Gastrocnemius medialis (tissue), 4 donors: ENCODE results near the gene PSD4.

Experiments used
- POLR2A ChIP-seq, 2 donors: fragments of 450-650 bp; IDR thresholded peaks; one replicate each; pipeline ENCODE4 v1.6.1; 2017; ENCODE audit warnings: antibody characterized with exemption in 2 of 2, mild to moderate bottlenecking in 2 of 2, moderate library complexity in 2 of 2
- TF ChIP-seq, protein P1 (sequence below), 5 experiments: fragments of 450-650 bp in 3 of 5; fragments of 200-600 bp in 2 of 5; sonication (generic) in 2 of 5; IDR thresholded peaks in 4 of 5; conservative IDR thresholded peaks in 1 of 5; 1 replicate in 4 of 5; 2 replicates in 1 of 5; pipeline ENCODE4 v1.5.1; 2016 to 2019; ENCODE audit warnings: antibody characterized with exemption in 5 of 5, mild to moderate bottlenecking in 3 of 5, moderate library complexity in 3 of 5

DNA sequence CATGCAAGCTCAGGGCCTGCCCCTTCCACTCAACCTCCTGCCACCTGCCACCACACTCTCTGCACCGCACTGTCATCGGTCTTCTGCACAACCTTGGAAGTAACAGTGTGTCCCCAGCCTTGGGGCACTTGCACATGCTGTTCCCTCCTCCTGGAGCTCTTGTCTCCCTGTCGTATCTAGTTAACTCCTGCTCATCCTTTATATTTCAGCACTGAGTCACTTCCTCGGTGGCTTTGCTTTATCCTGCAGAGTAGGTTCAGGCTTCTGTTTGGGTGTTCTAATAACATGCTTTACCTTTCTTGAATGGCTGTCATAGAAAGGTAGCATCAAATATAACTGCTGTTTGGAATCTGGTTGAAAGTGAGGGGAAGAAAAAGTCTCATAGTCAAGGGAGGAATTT lies 79.7 kb downstream of the PSD4 start:
- TF ChIP-seq POLR2A (IDR thresholded peaks at IDR 0.05) = no peak
- TF ChIP-seq, protein P1, sequence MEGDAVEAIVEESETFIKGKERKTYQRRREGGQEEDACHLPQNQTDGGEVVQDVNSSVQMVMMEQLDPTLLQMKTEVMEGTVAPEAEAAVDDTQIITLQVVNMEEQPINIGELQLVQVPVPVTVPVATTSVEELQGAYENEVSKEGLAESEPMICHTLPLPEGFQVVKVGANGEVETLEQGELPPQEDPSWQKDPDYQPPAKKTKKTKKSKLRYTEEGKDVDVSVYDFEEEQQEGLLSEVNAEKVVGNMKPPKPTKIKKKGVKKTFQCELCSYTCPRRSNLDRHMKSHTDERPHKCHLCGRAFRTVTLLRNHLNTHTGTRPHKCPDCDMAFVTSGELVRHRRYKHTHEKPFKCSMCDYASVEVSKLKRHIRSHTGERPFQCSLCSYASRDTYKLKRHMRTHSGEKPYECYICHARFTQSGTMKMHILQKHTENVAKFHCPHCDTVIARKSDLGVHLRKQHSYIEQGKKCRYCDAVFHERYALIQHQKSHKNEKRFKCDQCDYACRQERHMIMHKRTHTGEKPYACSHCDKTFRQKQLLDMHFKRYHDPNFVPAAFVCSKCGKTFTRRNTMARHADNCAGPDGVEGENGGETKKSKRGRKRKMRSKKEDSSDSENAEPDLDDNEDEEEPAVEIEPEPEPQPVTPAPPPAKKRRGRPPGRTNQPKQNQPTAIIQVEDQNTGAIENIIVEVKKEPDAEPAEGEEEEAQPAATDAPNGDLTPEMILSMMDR (IDR thresholded peaks at IDR 0.05 in 4 of 5, conservative IDR thresholded peaks at IDR 0.05 in 1 of 5) = no peak
